Bronchial epithelial cell (primary cell): ENCODE results near the gene NPDC1. TPM values are rescaled to one million over a fixed set of nuclear protein-coding genes. Genes with fewer than 3 reads are reported as not detected.
A peak's percentile ranks its signal among the peaks of the same experiment; 100 is the strongest.

Experiments used
- DNase-seq: peaks from one replicate; pipeline ENCODE4 v3.0.0-alpha.2; 2010; ENCODE audit warnings: low read depth
- FAIRE-seq: peaks from 2 replicates; lab custom pipeline; 2011; peaks lifted over from hg19 to GRCh38; lab: Jason Lieb, UNC
- H3K27me3 ChIP-seq: 2 replicates; pipeline ENCODE4 v1.5.1; 2011; ENCODE audit warnings: low read length; ENCODE audit not compliant: control insufficient read depth, insufficient read depth
- H3K36me3 ChIP-seq: 2 replicates; pipeline ENCODE4 v1.5.1; 2011; ENCODE audit warnings: low read length; ENCODE audit not compliant: control insufficient read depth, insufficient read depth
- H3K4me3 ChIP-seq: 2 replicates; pipeline ENCODE4 v1.5.1; 2011; ENCODE audit warnings: mild to moderate bottlenecking, low read depth, low read length, control low read depth
- total RNA-seq: library from RNA; depleted of rRNA; stranded (reverse); fragments of >200 nt; gene quantifications from 2 replicates; pipeline ENCODE4 v1.2.1, GENCODE V29; 2014
- TF ChIP-seq, protein P1 (sequence below): IDR thresholded peaks from 2 replicates; pipeline ENCODE4 v1.5.1; 2011; ENCODE audit warnings: mild to moderate bottlenecking, moderate library complexity, low read length, control low read depth, inconsistent platforms; ENCODE audit not compliant: insufficient read depth, severe bottlenecking

NPDC1 gene
- total RNA-seq, 1 donor from 2014 or later: 5.5 TPM

DNA sequence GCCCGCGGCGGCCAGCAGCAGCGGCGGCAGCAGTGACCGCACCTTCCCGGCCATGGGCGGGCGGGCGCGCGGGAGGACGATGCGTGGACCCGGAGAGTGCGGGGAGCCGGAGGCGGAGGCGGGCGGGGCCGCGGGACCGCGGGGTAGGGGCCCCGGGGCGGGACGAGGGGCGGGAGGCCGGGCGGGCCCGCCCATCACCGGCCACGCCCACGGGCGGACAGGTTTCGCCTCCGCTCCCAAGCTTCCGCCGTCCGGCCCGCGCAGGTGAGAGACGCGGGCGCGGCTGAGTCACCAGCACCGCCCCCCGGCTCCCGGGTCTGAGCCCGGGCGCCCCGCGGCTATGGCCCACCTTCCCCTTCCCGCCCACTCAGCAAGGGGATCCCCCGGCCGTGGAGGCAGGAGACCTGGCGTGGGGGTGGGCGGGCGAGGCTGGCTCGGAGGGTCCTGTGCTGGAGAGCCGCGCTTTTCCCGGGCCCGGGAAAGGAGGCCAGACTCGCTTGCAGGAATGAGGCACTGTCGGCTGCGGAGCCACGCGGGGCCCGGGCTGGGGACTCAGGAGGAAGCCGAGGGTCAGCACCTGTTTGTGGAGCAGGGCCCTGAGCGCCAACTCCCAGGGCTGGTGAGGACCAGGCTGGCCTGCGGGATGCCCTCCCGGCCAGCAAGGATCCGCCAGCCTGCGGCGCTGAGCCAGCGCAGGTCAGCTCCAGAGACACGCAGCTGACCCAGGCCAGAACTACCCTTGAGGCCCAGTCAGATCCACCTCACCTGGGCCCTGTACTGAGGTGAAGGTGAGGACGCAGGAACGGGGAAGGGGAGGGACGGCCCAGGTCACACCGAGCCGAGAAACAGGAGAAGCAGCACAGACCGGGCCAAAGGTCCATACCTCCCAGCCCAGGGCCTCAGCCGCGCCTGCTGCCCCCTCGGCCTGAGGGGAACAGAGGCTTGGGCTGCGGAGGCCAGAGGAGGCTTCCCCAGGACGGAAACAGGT is 8.3 kb upstream of the NPDC1 start, which contains the start of gene ENTPD2:
Gene ENTPD2, minus strand, starts transcription at position 118 of the 988 bp plus-strand sequence. Its CDS starts 64 bp downstream, at position 54.
- no peaks in the 10 kb centered on the region for H3K36me3 ChIP-seq
- TF ChIP-seq, protein P1, sequence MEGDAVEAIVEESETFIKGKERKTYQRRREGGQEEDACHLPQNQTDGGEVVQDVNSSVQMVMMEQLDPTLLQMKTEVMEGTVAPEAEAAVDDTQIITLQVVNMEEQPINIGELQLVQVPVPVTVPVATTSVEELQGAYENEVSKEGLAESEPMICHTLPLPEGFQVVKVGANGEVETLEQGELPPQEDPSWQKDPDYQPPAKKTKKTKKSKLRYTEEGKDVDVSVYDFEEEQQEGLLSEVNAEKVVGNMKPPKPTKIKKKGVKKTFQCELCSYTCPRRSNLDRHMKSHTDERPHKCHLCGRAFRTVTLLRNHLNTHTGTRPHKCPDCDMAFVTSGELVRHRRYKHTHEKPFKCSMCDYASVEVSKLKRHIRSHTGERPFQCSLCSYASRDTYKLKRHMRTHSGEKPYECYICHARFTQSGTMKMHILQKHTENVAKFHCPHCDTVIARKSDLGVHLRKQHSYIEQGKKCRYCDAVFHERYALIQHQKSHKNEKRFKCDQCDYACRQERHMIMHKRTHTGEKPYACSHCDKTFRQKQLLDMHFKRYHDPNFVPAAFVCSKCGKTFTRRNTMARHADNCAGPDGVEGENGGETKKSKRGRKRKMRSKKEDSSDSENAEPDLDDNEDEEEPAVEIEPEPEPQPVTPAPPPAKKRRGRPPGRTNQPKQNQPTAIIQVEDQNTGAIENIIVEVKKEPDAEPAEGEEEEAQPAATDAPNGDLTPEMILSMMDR: no peak
- FAIRE-seq: no peak
- peak; percentile 49 for DNase-seq
- peak within 1 kb of the TSS; percentile 44 for H3K4me3 ChIP-seq
- H3K27me3 ChIP-seq: peaks cover 3% of the 10 kb centered on the region

DNA sequence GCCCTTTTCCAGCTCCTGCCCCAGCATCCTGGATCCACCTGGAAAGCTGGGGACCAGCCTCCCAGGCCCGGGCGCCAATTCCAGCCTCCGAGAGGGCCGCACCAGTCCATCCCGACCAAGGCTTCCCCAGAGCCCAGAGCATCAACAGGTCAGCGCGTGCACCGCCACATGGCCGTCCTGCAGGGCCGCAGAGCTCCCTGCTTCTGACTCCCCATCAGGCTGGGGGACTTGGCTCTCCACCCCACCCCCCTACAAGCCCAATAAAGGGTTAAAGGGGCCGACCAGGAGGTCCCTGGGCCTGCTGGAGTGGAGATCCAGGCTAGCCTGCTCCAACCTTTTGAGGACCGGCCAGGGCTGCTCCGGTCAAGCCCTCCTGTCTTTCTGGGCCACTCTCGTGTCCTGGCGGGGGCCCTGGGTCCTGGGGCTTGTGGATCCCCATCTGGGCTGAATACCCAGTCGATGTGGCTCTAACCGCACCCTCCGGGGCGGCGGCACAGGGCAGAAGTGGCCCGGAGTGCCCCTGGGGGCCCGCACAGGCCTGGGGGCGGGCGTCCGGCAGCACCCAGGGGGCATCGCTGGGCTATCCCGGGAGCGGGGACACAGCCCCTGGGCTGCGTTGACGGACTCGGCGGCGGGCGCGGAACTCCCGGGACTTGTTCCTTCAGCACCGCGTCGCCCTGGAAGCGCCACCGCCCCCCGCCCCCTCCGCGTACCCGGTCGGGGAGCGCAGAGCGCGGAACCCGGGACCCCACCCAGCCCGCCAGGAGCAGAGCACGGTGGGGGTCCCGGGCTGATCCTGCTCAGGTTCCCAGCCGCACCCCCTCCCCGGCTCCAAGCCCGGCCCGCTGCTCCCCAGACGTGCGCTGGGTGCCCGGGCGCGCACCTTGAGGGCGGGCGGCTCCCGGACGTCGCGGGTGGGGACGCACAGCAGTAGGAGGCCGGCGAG is 7.3 kb upstream of the NPDC1 start:
- FAIRE-seq (no peak), DNase-seq (no peak)
- H3K27me3 ChIP-seq: peaks cover 3% of the 10 kb centered on the region
- H3K36me3 ChIP-seq: no peaks in the 10 kb centered on the region
- peak overlapping the region; percentile 44 for H3K4me3 ChIP-seq
- TF ChIP-seq, protein P1: no peak

DNA sequence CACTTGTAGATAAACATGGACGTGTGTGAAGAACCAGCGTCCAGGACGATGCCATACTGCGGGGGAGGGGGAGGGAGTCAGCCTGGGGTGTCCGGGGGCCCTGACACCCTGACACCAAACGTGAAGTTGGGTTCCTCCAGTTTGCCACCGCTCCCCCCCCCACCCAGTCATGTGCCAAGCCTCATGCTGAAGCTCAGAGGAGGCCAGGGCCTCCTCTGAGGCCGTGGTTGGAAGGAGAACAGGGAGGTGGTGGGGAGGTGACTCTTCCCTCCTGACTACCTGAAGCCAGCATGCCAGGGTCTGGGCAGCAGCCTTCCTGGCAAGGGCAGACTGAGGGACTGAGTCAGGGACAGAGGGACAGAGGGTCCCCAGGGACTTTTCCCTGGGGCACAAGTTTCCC is 6.3 kb upstream of the NPDC1 start:
- DNase-seq (no peak), FAIRE-seq (no peak)
- peaks cover 7% of the 10 kb centered on the region for H3K27me3 ChIP-seq

DNA sequence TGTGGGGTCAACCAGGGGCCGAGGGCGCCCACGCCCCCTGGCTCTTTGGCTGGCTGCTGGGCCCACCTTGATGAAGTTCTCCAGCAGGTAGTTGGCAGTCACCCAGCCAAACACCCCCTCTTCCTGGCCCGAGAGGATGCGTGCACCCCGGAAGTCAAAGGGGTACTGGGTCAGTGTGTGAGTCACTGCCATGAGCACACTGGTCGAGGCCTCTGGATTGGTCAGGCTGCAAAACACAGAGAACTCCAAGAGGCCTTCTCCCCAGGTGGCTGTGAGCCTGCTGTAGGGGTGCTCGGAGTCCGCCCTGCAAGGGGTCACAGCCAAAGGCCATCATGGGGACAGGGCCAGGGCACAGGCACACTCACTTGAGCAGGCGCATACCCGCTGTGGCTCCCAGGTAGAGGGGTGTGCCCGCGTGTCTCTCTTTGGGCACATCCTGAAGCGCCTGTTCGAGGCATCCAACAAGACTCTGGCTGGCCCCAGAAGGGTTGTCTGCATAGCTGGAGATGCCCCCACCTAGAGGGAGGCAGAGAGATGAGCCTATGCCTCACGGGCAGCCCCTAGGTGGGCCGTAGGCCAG is 5.3 kb upstream of the NPDC1 start:
- DNase-seq: no peak
- H3K36me3 ChIP-seq: no peaks in the 10 kb centered on the region
- no peak overlapping the region for H3K4me3 ChIP-seq
- peak; percentile 7 for FAIRE-seq
- peaks cover 7% of the 10 kb centered on the region for H3K27me3 ChIP-seq
- TF ChIP-seq, protein P1: no peak

More for the DNA sequence above, 6.3 kb upstream of the NPDC1 start:
- no peak overlapping the region for H3K4me3 ChIP-seq
- no peaks in the 10 kb centered on the region for H3K36me3 ChIP-seq
- TF ChIP-seq, protein P1: no peak

DNA sequence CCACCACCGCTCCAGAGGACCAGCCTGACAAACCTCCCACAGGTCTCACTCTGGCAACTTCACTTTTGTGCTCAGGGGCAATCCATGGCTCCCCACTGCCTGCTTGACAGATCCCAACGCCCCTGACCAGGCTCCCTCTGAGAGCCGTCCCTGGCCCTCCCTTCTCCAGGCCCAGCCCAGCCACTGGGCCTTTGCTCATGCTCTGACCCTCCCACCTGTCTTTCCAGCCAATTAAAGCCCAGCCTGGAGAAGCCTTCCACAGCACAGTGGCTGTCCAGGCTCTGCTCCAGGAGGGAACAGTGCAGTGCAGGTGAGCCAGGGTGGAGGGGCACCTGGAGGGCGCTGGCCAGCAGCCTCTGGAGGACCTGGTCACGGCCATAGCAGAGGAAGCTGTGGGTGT is 4.6 kb upstream of the NPDC1 start:
- TF ChIP-seq, protein P1: no peak
- H3K27me3 ChIP-seq: peaks cover 7% of the 10 kb centered on the region
- no peak overlapping the region for H3K4me3 ChIP-seq
- FAIRE-seq (no peak), DNase-seq (no peak)
- no peaks in the 10 kb centered on the region for H3K36me3 ChIP-seq
